HCT116 (cell line): ENCODE results near the gene HOMER1.

Experiments
- SIN3A ChIP-seq: IDR thresholded peaks from 2 replicates; pipeline ENCODE4 v1.6.1; 2012; ENCODE audit warnings: low read depth
- YY1 ChIP-seq: IDR thresholded peaks from 2 replicates; pipeline ENCODE4 v1.6.1; 2011; ENCODE audit warnings: low read length, low read depth, moderate library complexity, mild to moderate bottlenecking; ENCODE audit not compliant: insufficient replicate concordance; ENCODE audit errors: extremely low read depth
- TF ChIP-seq, protein P1 (sequence below), 3 experiments: fragments of 200-600 bp in 1 of 3; sonication (generic) in 1 of 3; IDR thresholded peaks in 2 of 3; conservative IDR thresholded peaks in 1 of 3; 2 replicates each; pipeline ENCODE4 v1.5.1; 2012 to 2017; ENCODE audit warnings: low read depth in 2 of 3, low read length in 2 of 3, antibody characterized with exemption in 1 of 3, borderline replicate concordance in 1 of 3, control low read depth in 1 of 3, mild to moderate bottlenecking in 1 of 3, mixed read lengths in 1 of 3, mixed run types in 1 of 3, moderate library complexity in 1 of 3; ENCODE audit not compliant: insufficient read depth in 1 of 3

DNA sequence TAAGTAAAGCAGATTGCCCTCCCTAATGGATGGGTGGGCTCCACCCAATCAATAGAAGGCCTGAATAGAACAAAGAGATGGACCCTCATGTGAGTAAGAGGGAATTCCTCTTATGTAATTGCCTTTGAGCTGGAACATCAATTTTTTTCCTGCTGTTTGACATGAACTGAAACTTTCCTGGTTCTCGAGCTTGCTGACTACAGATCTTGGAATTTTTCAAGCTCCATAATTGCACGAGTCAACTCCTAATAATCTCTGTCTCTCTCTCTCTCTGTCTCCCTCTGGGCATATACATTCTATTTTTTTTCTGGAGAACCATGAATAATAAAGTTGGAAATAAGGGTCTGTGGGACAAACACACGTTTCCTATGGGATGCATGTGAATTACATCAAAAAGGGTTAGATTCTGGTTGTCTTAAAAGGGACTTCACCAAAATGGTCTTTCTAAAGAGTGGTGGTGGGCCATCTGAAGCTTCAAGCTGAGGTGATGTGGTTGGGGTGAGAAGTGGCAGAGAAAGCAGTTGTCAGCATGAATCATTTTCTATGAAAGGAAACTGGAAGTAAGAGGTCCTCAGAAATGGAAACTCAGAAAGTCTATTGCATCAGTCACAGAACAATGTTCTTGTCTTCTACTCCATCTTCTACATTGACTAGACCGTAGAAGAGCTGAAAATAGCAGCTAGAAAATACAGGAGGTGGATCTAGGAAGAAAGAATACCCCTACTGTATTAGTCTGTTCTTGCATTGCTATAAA is 47.0 kb upstream of the HOMER1 start:
- TF ChIP-seq, protein P1, sequence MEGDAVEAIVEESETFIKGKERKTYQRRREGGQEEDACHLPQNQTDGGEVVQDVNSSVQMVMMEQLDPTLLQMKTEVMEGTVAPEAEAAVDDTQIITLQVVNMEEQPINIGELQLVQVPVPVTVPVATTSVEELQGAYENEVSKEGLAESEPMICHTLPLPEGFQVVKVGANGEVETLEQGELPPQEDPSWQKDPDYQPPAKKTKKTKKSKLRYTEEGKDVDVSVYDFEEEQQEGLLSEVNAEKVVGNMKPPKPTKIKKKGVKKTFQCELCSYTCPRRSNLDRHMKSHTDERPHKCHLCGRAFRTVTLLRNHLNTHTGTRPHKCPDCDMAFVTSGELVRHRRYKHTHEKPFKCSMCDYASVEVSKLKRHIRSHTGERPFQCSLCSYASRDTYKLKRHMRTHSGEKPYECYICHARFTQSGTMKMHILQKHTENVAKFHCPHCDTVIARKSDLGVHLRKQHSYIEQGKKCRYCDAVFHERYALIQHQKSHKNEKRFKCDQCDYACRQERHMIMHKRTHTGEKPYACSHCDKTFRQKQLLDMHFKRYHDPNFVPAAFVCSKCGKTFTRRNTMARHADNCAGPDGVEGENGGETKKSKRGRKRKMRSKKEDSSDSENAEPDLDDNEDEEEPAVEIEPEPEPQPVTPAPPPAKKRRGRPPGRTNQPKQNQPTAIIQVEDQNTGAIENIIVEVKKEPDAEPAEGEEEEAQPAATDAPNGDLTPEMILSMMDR (IDR thresholded peaks at IDR 0.05 in 2 of 3, conservative IDR thresholded peaks at IDR 0.05 in 1 of 3; ENCODE audit: borderline replicate concordance in 1 of 3, insufficient read depth in 1 of 3, low read depth in 2 of 3, low read length in 2 of 3) = no peak
- TF ChIP-seq YY1 (no peak), SIN3A (no peak)
